ENCODE data around the gene VPS41. TPM values are rescaled to one million over a fixed set of nuclear protein-coding genes. Genes with fewer than 3 reads are reported as not detected.

VPS41 gene
- total and polyA plus RNA-seq, 2 of the 13 experiments (the other 11 are each of a cell fraction or from before 2014, with no cell fraction given), result 12.1 to 43.4 TPM

GRCh38 chr7:38825721-38826440 is 83.1 kb downstream of the VPS41 start:
- ATAC-seq, result no peak
- TF ChIP-seq ZBTB43 (CRISPR knock-in tag; conservative IDR thresholded peaks at IDR 0.05), result no peak
- no peak for TF ChIP-seq AGO1 (IDR thresholded peaks at IDR 0.05; ENCODE audit: low read depth, low read length, poor library complexity, severe bottlenecking)
- no peak for TF ChIP-seq ATM (IDR thresholded peaks at IDR 0.05; ENCODE audit: borderline replicate concordance)
- TF ChIP-seq ZSCAN25 (CRISPR knock-in tag; IDR thresholded peaks at IDR 0.05), result no peak
- TF ChIP-seq MXD4 (CRISPR knock-in tag; IDR thresholded peaks at IDR 0.05), result no peak
- TF ChIP-seq NR1H2 (CRISPR knock-in tag; IDR thresholded peaks at IDR 0.05; ENCODE audit: borderline replicate concordance, low read depth), result no peak
- TF ChIP-seq ZNF121 (CRISPR knock-in tag; IDR thresholded peaks at IDR 0.05), result no peak
- TF ChIP-seq ARID3A (IDR thresholded peaks at IDR 0.05; ENCODE audit: low read depth, low read length), result no peak
- TF ChIP-seq ZBTB1 (CRISPR knock-in tag; IDR thresholded peaks at IDR 0.05; ENCODE audit: borderline replicate concordance), result no peak
- TF ChIP-seq, protein P1, sequence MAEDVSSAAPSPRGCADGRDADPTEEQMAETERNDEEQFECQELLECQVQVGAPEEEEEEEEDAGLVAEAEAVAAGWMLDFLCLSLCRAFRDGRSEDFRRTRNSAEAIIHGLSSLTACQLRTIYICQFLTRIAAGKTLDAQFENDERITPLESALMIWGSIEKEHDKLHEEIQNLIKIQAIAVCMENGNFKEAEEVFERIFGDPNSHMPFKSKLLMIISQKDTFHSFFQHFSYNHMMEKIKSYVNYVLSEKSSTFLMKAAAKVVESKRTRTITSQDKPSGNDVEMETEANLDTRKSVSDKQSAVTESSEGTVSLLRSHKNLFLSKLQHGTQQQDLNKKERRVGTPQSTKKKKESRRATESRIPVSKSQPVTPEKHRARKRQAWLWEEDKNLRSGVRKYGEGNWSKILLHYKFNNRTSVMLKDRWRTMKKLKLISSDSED (CRISPR knock-in tag; IDR thresholded peaks at IDR 0.05), result no peak
- TF ChIP-seq, protein P2, sequence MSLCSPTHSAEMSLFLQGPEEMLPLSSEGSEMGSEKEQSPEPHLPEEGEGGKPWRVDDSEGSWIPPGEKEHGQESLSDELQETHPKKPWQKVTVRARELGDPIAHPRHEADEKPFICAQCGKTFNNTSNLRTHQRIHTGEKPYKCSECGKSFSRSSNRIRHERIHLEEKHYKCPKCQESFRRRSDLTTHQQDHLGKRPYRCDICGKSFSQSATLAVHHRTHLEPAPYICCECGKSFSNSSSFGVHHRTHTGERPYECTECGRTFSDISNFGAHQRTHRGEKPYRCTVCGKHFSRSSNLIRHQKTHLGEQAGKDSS (CRISPR knock-in tag; IDR thresholded peaks at IDR 0.05; ENCODE audit: borderline replicate concordance, low read depth), result no peak
- no peak for TF ChIP-seq YEATS2 (CRISPR knock-in tag; IDR thresholded peaks at IDR 0.05; ENCODE audit: borderline replicate concordance)
- TF ChIP-seq, protein P3, sequence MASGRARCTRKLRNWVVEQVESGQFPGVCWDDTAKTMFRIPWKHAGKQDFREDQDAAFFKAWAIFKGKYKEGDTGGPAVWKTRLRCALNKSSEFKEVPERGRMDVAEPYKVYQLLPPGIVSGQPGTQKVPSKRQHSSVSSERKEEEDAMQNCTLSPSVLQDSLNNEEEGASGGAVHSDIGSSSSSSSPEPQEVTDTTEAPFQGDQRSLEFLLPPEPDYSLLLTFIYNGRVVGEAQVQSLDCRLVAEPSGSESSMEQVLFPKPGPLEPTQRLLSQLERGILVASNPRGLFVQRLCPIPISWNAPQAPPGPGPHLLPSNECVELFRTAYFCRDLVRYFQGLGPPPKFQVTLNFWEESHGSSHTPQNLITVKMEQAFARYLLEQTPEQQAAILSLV (CRISPR knock-in tag; IDR thresholded peaks at IDR 0.05; ENCODE audit: borderline replicate concordance), result no peak
- TF ChIP-seq PHF20 (CRISPR knock-in tag; IDR thresholded peaks at IDR 0.05), result no peak
- no peak for TF ChIP-seq HMGA1 (CRISPR knock-in tag; conservative IDR thresholded peaks at IDR 0.05)

More at GRCh38 chr7:38825721-38826440, 83.1 kb downstream of the VPS41 start:
- intact Hi-C loops (cut with micrococcal nuclease; ENCODE audit: unreplicated experiment), result no loop called here
- in situ Hi-C loops (cut with HindIII; ENCODE audit: extremely low pct_ligation_motif_present, low pct_unique_long_range_greater_than_20kb), result no loop called here
- no peaks in the 10 kb centered on the region for H3K4me1 ChIP-seq (ENCODE audit: insufficient read depth, low read length)
- no peak overlapping the region for H3K9ac ChIP-seq (ENCODE audit: insufficient read depth, low read depth, low read length)
- no peaks in the 10 kb centered on the region for H3K27me3 ChIP-seq (ENCODE audit: control insufficient read depth in 1 of 2, insufficient read depth in 2 of 2, low read length in 2 of 2)
- H3K27ac ChIP-seq (ENCODE audit: extremely low read length, insufficient read depth, low read length), result no peak overlapping the region
- no peak overlapping the region for H3K4me3 ChIP-seq (replicated peaks in 1 of 3; ENCODE audit: insufficient read depth in 1 of 3, low read depth in 2 of 3, low read length in 3 of 3)
- ChIA-PET CTCF (ENCODE audit: low intra/inter-chr PET ratio, low total read pairs) (no interaction called here), POLR2A (no interaction called here)
- no peaks in the 10 kb centered on the region for H3K9me3 ChIP-seq (ENCODE audit: low read length)
- WGBS (ENCODE audit: low lambda C conversion rate), result 93% methylated on average over 3 of the region's 3 CpGs
- no peak for FAIRE-seq
- H3K36me3 ChIP-seq (replicated peaks in 1 of 2; ENCODE audit: control insufficient read depth in 1 of 2, insufficient read depth in 2 of 2, low read length in 2 of 2), result no peaks in the 10 kb centered on the region; a peak in 1 of 5 replicates
- H4K20me1 ChIP-seq (ENCODE audit: insufficient read depth, low read length), result no peaks in the 10 kb centered on the region
- no peaks in the 10 kb centered on the region for H3K79me2 ChIP-seq (ENCODE audit: insufficient read depth, low read length)
- no peak overlapping the region for H2AFZ ChIP-seq (ENCODE audit: low read length)
- no TSS peak for BruUV-seq (replicated peaks)
- DNase-seq (ENCODE audit: low spot score), result no peak
- H3K4me2 ChIP-seq (ENCODE audit: low read depth, low read length), result no peak overlapping the region

Measured in HepG2 (cell line).